HCT116 (cell line): Measurements from ENCODE around the gene ELOF1. TPM values are rescaled to one million over a fixed set of nuclear protein-coding genes. Genes with fewer than 3 reads are reported as not detected.

Experiments used
- ATAC-seq: fragments of 200-7000 bp; cut with Tn5 transposase; 2 replicates; pipeline ENCODE4 v1.9.1; 2020; ENCODE audit warnings: mild to moderate bottlenecking, moderate library complexity
- BruUV-seq: library from RNA; stranded (reverse); fragments of 400-500 nt; replicated peaks from 2 replicates; lab custom pipeline; 2021; lab: Mats Ljungman, UMichigan
- CTCF ChIA-PET: fragments of 300-600 bp; sonication (Branson Sonifier 250); formaldehyde crosslinking; loops from one replicate; lab custom pipeline; 2021; ENCODE audit warnings: antibody characterized with exemption; lab: Charles Lee
- POLR2A ChIA-PET: fragments of 300-600, 350-600 bp; sonication (Branson Sonifier 250); formaldehyde crosslinking; loops from one replicate; lab custom pipeline; 2021; ENCODE audit warnings: antibody characterized with exemption; lab: Charles Lee
- RAD21 ChIA-PET, 2 experiments: fragments of 300-600 bp; sonication (Branson Sonifier 250); formaldehyde crosslinking; loops; one replicate each; lab custom pipeline; 2023; ENCODE audit warnings: low total read pairs in 2 of 2; ENCODE audit not compliant: uncharacterized antibody in 2 of 2, unreplicated experiment in 2 of 2, low non-redundant PET in 1 of 2; lab: Charles Lee
- DNase-seq: peaks from one replicate; pipeline ENCODE4 v3.0.0-alpha.2; 2010; ENCODE audit warnings: low read depth, low spot score
- H2AFZ ChIP-seq: fragments of 200-600 bp; shearing (Covaris generic), sonication (generic); 2 replicates; pipeline ENCODE4 v1.6.1; 2017; ENCODE audit warnings: low read depth, mixed run types, mixed read lengths, antibody characterized with exemption, low read length; ENCODE audit not compliant: poor library complexity, severe bottlenecking
- H3K27ac ChIP-seq: 2 replicates; pipeline ENCODE4 v1.5.1; 2012; ENCODE audit warnings: low read depth, low read length
- H3K27me3 ChIP-seq: fragments of 200-600 bp; sonication (generic); 2 replicates; pipeline ENCODE4 v1.6.1; 2016; ENCODE audit warnings: mixed run types, low read length, mixed read lengths; ENCODE audit not compliant: insufficient read depth
- H3K36me3 ChIP-seq, 2 experiments: fragments of 200-500 bp in 1 of 2; fragments of 200-600 bp in 1 of 2; sonication (Bioruptor generic) in 1 of 2; sonication (generic) in 1 of 2; 2 replicates each; pipeline versions ENCODE4 v1.5.1 to v1.6.1; 2014 to 2016; ENCODE audit warnings: low read length in 2 of 2, inconsistent platforms in 1 of 2, mixed read lengths in 1 of 2, mixed run types in 1 of 2; ENCODE audit not compliant: insufficient read depth in 2 of 2, control insufficient read depth in 1 of 2
- H3K4me1 ChIP-seq, 2 experiments: fragments of 200-600 bp in 1 of 2; sonication (generic) in 1 of 2; 2 replicates each; pipeline versions ENCODE4 v1.5.1 to v1.6.1; 2012 to 2017; ENCODE audit warnings: low read length in 2 of 2, inconsistent platforms in 1 of 2, mild to moderate bottlenecking in 1 of 2, mixed read lengths in 1 of 2, mixed run types in 1 of 2, moderate library complexity in 1 of 2; ENCODE audit not compliant: insufficient read depth in 2 of 2, control insufficient read depth in 1 of 2
- H3K4me2 ChIP-seq: fragments of 200-600 bp; sonication (generic); 2 replicates; pipeline ENCODE4 v1.6.1; 2017; ENCODE audit warnings: mixed run types, low read length, mixed read lengths
- H3K4me3 ChIP-seq, 2 experiments: fragments of 200-600 bp in 1 of 2; sonication (generic) in 1 of 2; replicated peaks in 1 of 2; 2 replicates each; pipeline ENCODE4 v1.5.1; 2011 to 2016; ENCODE audit warnings: low read length in 2 of 2, control low read depth in 1 of 2, low read depth in 1 of 2, mild to moderate bottlenecking in 1 of 2, mixed read lengths in 1 of 2, mixed run types in 1 of 2
- H3K79me2 ChIP-seq: fragments of 200-600 bp; sonication (generic); 2 replicates; pipeline ENCODE4 v1.6.1; 2017; ENCODE audit warnings: mild to moderate bottlenecking, mixed run types, low read length, moderate library complexity, mixed read lengths; ENCODE audit not compliant: insufficient read depth
- H3K9ac ChIP-seq: fragments of 200-600 bp; sonication (generic); 2 replicates; pipeline ENCODE4 v1.6.1; 2016; ENCODE audit warnings: low read length, mixed read lengths
- H3K9me2 ChIP-seq: fragments of 200-600 bp; sonication (generic), shearing (Covaris generic); 2 replicates; pipeline ENCODE4 v1.6.1; 2017; ENCODE audit warnings: mixed run types, mild to moderate bottlenecking, moderate library complexity; ENCODE audit not compliant: insufficient read depth
- H3K9me3 ChIP-seq, 2 experiments: fragments of 200-500 bp in 1 of 2; fragments of 200-600 bp in 1 of 2; sonication (Bioruptor generic) in 1 of 2; sonication (generic) in 1 of 2; 2 replicates each; pipeline ENCODE4 v1.6.1; 2014 to 2017; ENCODE audit warnings: low read length in 2 of 2, mixed read lengths in 2 of 2, inconsistent platforms in 1 of 2, low read depth in 1 of 2, mild to moderate bottlenecking in 1 of 2, mixed run types in 1 of 2, moderate library complexity in 1 of 2; ENCODE audit not compliant: control insufficient read depth in 1 of 2, insufficient read depth in 1 of 2
- H4K20me1 ChIP-seq: fragments of 200-600 bp; sonication (generic), shearing (Covaris generic); 2 replicates; pipeline ENCODE4 v1.6.1; 2017; ENCODE audit warnings: mixed run types, mild to moderate bottlenecking, moderate library complexity; ENCODE audit not compliant: insufficient read depth
- CBX3 ChIP-seq: IDR thresholded peaks from 2 replicates; pipeline ENCODE4 v1.6.1; 2012; ENCODE audit warnings: low read depth
- EGR1 ChIP-seq: IDR thresholded peaks from 2 replicates; pipeline ENCODE4 v1.6.1; 2012; ENCODE audit warnings: low read depth
- ELF1 ChIP-seq: IDR thresholded peaks from 2 replicates; pipeline ENCODE4 v1.6.1; 2012; ENCODE audit warnings: low read depth, borderline replicate concordance
- FOSL1 ChIP-seq: IDR thresholded peaks from 2 replicates; pipeline ENCODE4 v1.6.1; 2012; ENCODE audit warnings: low read depth
- MAX ChIP-seq: IDR thresholded peaks from 2 replicates; pipeline ENCODE4 v1.6.1; 2012
- RAD21 ChIP-seq: IDR thresholded peaks from 2 replicates; pipeline ENCODE4 v1.6.1; 2012; ENCODE audit warnings: low read depth, mild to moderate bottlenecking
- REST ChIP-seq: IDR thresholded peaks from 2 replicates; pipeline ENCODE4 v1.6.1; 2012; ENCODE audit warnings: low read depth
- TCF7L2 ChIP-seq: IDR thresholded peaks from 2 replicates; pipeline ENCODE4 v1.7.0; 2011; ENCODE audit warnings: borderline replicate concordance, inconsistent platforms; ENCODE audit not compliant: insufficient read depth, insufficient read length; ENCODE audit errors: extremely low read depth
- ZBTB33 ChIP-seq: IDR thresholded peaks from 2 replicates; pipeline ENCODE4 v1.6.1; 2011; ENCODE audit warnings: mild to moderate bottlenecking, low read length, moderate library complexity; ENCODE audit not compliant: insufficient replicate concordance; ENCODE audit errors: extremely low read depth
- intact Hi-C: fragments of 100-400 bp; cut with micrococcal nuclease; formaldehyde crosslinking; loops from 2 replicates; pipeline ENCODE4 v1.10.0; 2022
- total RNA-seq: library from RNA; stranded (reverse); gene quantifications from one replicate; pipeline ENCODE4 v1.2.1, GENCODE V29; 2021; ENCODE audit not compliant: unreplicated experiment

Gene ELOF1
- total RNA-seq, 1 experiment from 2014 or later = 74.5 TPM

GRCh38 chr19:11535792-11536595 is 23.0 kb downstream of the ELOF1 start (continued):
- no peak for TF ChIP-seq ZBTB33

GRCh38 chr19:11534948-11535347 is 24.1 kb downstream of the ELOF1 start:
- H3K27ac ChIP-seq = no peak overlapping the region
- no peak overlapping the region for H3K4me2 ChIP-seq
- H2AFZ ChIP-seq = no peak overlapping the region
- no peaks in the 10 kb centered on the region for H3K9me3 ChIP-seq
- H3K9me2 ChIP-seq = no peaks in the 10 kb centered on the region
- no peaks in the 10 kb centered on the region for H3K36me3 ChIP-seq
- ChIA-PET CTCF (no interaction called here), RAD21 (no interaction called here), POLR2A (interaction anchor here (2.1 kb wide), 1 partner anchor 24 kb away, joined by 8 read pairs; the partner anchor contains the start of gene ELOF1)
- no peak for TF ChIP-seq MAX
- no peak for TF ChIP-seq CBX3
- no peak for TF ChIP-seq FOSL1
- TF ChIP-seq RAD21 = no peak
- no peak for TF ChIP-seq TCF7L2
- no peak for TF ChIP-seq REST
- TF ChIP-seq ELF1 = no peak
- no peak for TF ChIP-seq EGR1
- no peaks in the 10 kb centered on the region for H3K79me2 ChIP-seq
- peaks cover 26 to 48% of the 10 kb centered on the region in 2 experiments for H3K4me1 ChIP-seq
- BruUV-seq = no TSS peak
- H3K27me3 ChIP-seq = no peaks in the 10 kb centered on the region
- H3K9ac ChIP-seq = no peak overlapping the region
- H4K20me1 ChIP-seq = no peaks in the 10 kb centered on the region
- H3K4me3 ChIP-seq = no peak overlapping the region
- ATAC-seq = no peak
- intact Hi-C loops = no loop called here
- no peak for DNase-seq
